Islet precursor cell (in vitro differentiated cells): ENCODE results near the gene TRAPPC13.
"Not testable (repeated sequence)": the region's sequence is repeated elsewhere in the genome, so short reads cannot be mapped to it uniquely, and the experiment has no call there.

Experiments
- DNase-seq: peaks from one replicate; pipeline ENCODE4 v3.0.0-alpha.2; 2018

TRAPPC13 gene

GRCh38 chr5:65624571-65625555 lies at the start of gene TRAPPC13, which contains the start of gene SHLD3:
Gene TRAPPC13, plus strand, starts transcription at chr5:65625027. Its CDS starts 34 bp downstream, at chr5:65625061.
Gene SHLD3, plus strand, starts transcription at chr5:65625027. Its CDS starts 4,561 bp downstream, at chr5:65629588.
- peak; percentile 87 for DNase-seq

- no peak for DNase-seq
Observed at GRCh38 chr5:65577141-65577540, 47.7 kb upstream of the TRAPPC13 start.

- DNase-seq, result no peak
Observed at GRCh38 chr5:65588694-65589093, 36.1 kb upstream of the TRAPPC13 start.

GRCh38 chr5:65601761-65602160 lies 23.1 kb upstream of the TRAPPC13 start:
- DNase-seq, result not testable (repeated sequence)

GRCh38 chr5:65611524-65611923 lies 13.3 kb upstream of the TRAPPC13 start:
- peak; percentile 73 for DNase-seq

GRCh38 chr5:65612298-65612907 lies 12.4 kb upstream of the TRAPPC13 start:
- no peak for DNase-seq

- no peak for DNase-seq
Observed at GRCh38 chr5:65620021-65620420, 4.8 kb upstream of the TRAPPC13 start.

GRCh38 chr5:65621961-65622360 lies 2.9 kb upstream of the TRAPPC13 start:
- DNase-seq, result not testable (repeated sequence)

- DNase-seq, result no peak
Observed at GRCh38 chr5:65623482-65623881, 1.3 kb upstream of the TRAPPC13 start.

GRCh38 chr5:65624025-65624570 lies 729 bp upstream of the TRAPPC13 start, which contains the start of gene TRIM23:
Gene TRIM23, minus strand, starts transcription at chr5:65624333. Its CDS starts 59 bp downstream, at chr5:65624274.
- peak; percentile 96 for DNase-seq

- no peak for DNase-seq
Observed at GRCh38 chr5:65625743-65626142, 916 bp downstream of the TRAPPC13 start.

- no peak for DNase-seq
Observed at GRCh38 chr5:65630981-65631380, 6.2 kb downstream of the TRAPPC13 start.

- DNase-seq, result no peak
Observed at GRCh38 chr5:65640240-65640639, 15.4 kb downstream of the TRAPPC13 start.

GRCh38 chr5:65646938-65647337 lies 22.1 kb downstream of the TRAPPC13 start:
- DNase-seq, result no peak

GRCh38 chr5:65647941-65648340 lies 23.1 kb downstream of the TRAPPC13 start:
- DNase-seq, result no peak

- DNase-seq, result no peak
Observed at GRCh38 chr5:65651144-65651543, 26.3 kb downstream of the TRAPPC13 start.

GRCh38 chr5:65654713-65655112 lies 29.9 kb downstream of the TRAPPC13 start:
- DNase-seq, result no peak

GRCh38 chr5:65663804-65664521 lies 39.1 kb downstream of the TRAPPC13 start:
- DNase-seq, result peak; percentile 68

GRCh38 chr5:65668696-65669095 lies 43.9 kb downstream of the TRAPPC13 start:
- no peak for DNase-seq

GRCh38 chr5:65672796-65673195 lies 48.0 kb downstream of the TRAPPC13 start:
- no peak for DNase-seq

GRCh38 chr5:65674749-65675148 lies 49.9 kb downstream of the TRAPPC13 start:
- no peak for DNase-seq

- not testable (repeated sequence) for DNase-seq
Observed at GRCh38 chr5:65676056-65676455, 51.2 kb downstream of the TRAPPC13 start.

- DNase-seq, result no peak
Observed at GRCh38 chr5:65682148-65682547, 57.3 kb downstream of the TRAPPC13 start.
